H1 (cell line): ENCODE data around the gene STX18. TPM values are rescaled to one million over a fixed set of nuclear protein-coding genes. Genes with fewer than 3 reads are reported as not detected.

Source experiments
- ASH2L ChIP-seq: fragments of 200-600, 300-600 bp; sonication (generic); IDR thresholded peaks from one replicate; pipeline ENCODE4 v1.7.1; 2017; ENCODE audit warnings: low read length
- CBX5 ChIP-seq: fragments of 300-800, 300-1000 bp; sonication (generic); IDR thresholded peaks from 2 replicates; pipeline ENCODE4 v1.7.1; 2016; ENCODE audit warnings: antibody characterized with exemption, low read length, low read depth
- KDM1A ChIP-seq: fragments of 200-600, 300-600 bp; sonication (generic); IDR thresholded peaks from 2 replicates; pipeline ENCODE4 v1.7.1; 2016; ENCODE audit warnings: mild to moderate bottlenecking, low read length, borderline replicate concordance
- SAP30 ChIP-seq: fragments of 300-600 bp; sonication (generic); IDR thresholded peaks from 2 replicates; pipeline ENCODE4 v1.7.1; 2012; ENCODE audit warnings: low read length, moderate library complexity, mild to moderate bottlenecking, inconsistent platforms; ENCODE audit not compliant: insufficient read depth, insufficient replicate concordance
- SIN3A ChIP-seq, 2 experiments: IDR thresholded peaks in 1 of 2; conservative IDR thresholded peaks in 1 of 2; 2 replicates each; pipeline ENCODE4 v1.6.1; 2011 to 2012; ENCODE audit warnings: low read length in 2 of 2, improper control_type of control experiment in 1 of 2, low read depth in 1 of 2, mild to moderate bottlenecking in 1 of 2
- SP1 ChIP-seq: IDR thresholded peaks from 2 replicates; pipeline ENCODE4 v1.6.1; 2011; ENCODE audit warnings: low read depth, low read length
- SP2 ChIP-seq: IDR thresholded peaks from 2 replicates; pipeline ENCODE4 v1.6.1; 2012; ENCODE audit warnings: mild to moderate bottlenecking, low read length, inconsistent platforms
- TEAD4 ChIP-seq: IDR thresholded peaks from 2 replicates; pipeline ENCODE4 v1.6.1; 2012; ENCODE audit warnings: low read depth, low read length, inconsistent platforms, mixed read lengths
- polyA plus RNA-seq, 7 experiments: library from polyadenylated mRNA; depleted of rRNA in 3 of 7; stranded (reverse) in 5 of 7; unstranded in 2 of 7; fragments of >200 nt in 5 of 7; fragments of 200-250 nt in 2 of 7; gene quantifications; 1 replicate in 5 of 7; 2 replicates in 1 of 7; 4 replicates in 1 of 7; pipeline versions ENCODE4 v1.2.1 to v1.2.3, GENCODE V29; 2011 to 2013; ENCODE audit warnings: missing spikeins in 2 of 7, mixed read lengths in 2 of 7
- total RNA-seq: library from RNA; stranded (reverse); fragmentation: NEBNext Ultra II Directional; extraction: Animal tissue kit (Norgen Biotek cat#: 25700); gene quantifications from 2 replicates; pipeline ENCODE4 v1.2.1, GENCODE V29; 2021

STX18 gene
- total and polyA plus RNA-seq, 2 of the 8 experiments (the other 6 are each of a cell fraction or from before 2014, with no cell fraction given) = 14.6 to 18.3 TPM

DNA sequence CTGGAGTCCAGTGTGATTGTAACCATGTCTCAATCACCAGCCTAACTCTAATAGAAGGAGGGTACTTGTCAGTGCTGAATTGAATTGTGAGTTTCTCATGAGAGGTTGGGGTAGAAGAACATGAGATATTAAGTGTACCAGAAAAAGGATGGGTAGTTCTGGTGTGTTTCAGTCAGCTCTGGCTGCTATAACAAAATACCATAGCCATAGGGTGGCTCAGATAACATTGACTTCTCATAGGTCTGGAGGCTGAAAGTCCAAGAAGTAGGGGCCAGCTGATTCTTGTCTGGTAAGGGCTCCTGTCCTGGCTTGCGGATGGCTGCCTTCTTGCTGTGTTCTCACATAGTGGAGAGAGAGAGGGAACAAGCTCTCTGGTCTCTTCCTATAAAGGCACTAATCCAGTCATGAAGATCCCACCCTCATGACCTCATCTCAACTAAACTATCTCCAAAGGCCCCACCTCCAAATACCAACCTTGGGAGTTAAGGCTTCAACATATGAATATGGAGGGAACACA, 35.6 kb upstream of the STX18 start (continued):
- TF ChIP-seq SP1 = no peak
- no peak for TF ChIP-seq SP2
- no peak for TF ChIP-seq SIN3A (conservative IDR thresholded peaks at IDR 0.05 in 1 of 2, IDR thresholded peaks at IDR 0.05 in 1 of 2; ENCODE audit: low read depth in 1 of 2, low read length in 2 of 2)
- TF ChIP-seq ASH2L = no peak
- no peak for TF ChIP-seq TEAD4
- TF ChIP-seq CBX5 = no peak
- no peak for TF ChIP-seq KDM1A
- TF ChIP-seq SAP30 = no peak
